MM.1S (cell line): Measurements from ENCODE around the gene HCAR3.

Experiments
- DNase-seq: peaks from one replicate; pipeline ENCODE4 v3.0.0-alpha.2; 2015
- H2AFZ ChIP-seq: fragments of 300-600 bp; sonication (generic); 2 replicates; pipeline ENCODE4 v1.6.0; 2016; ENCODE audit warnings: antibody characterized with exemption, low read length
- H3F3A ChIP-seq: fragments of 300-600 bp; sonication (generic); 2 replicates; pipeline ENCODE4 v1.6.1; 2016; ENCODE audit warnings: mild to moderate bottlenecking, antibody characterized with exemption, low read length, moderate library complexity, mixed read lengths; ENCODE audit not compliant: insufficient read depth
- H3K27ac ChIP-seq: fragments of 300-600 bp; sonication (generic); 2 replicates; pipeline ENCODE4 v1.5.1; 2016; ENCODE audit warnings: mild to moderate bottlenecking, low read length
- H3K27me3 ChIP-seq: fragments of 300-600 bp; sonication (generic); replicated peaks from 2 replicates; pipeline ENCODE4 v1.6.0; 2016; ENCODE audit warnings: low read length; ENCODE audit not compliant: insufficient read depth
- H3K36me3 ChIP-seq: fragments of 300-600 bp; sonication (generic); replicated peaks from 2 replicates; pipeline ENCODE4 v1.6.1; 2016; ENCODE audit warnings: mild to moderate bottlenecking, low read length, mixed read lengths; ENCODE audit not compliant: insufficient read depth
- H3K4me1 ChIP-seq: fragments of 300-600 bp; sonication (generic); 2 replicates; pipeline ENCODE4 v1.6.1; 2016; ENCODE audit warnings: low read length, mixed read lengths
- H3K4me2 ChIP-seq: fragments of 300-600 bp; sonication (generic); 2 replicates; pipeline ENCODE4 v1.6.0; 2016; ENCODE audit warnings: low read depth, low read length
- H3K4me3 ChIP-seq: fragments of 300-600 bp; sonication (generic); 2 replicates; pipeline ENCODE4 v1.5.1; 2016; ENCODE audit warnings: low read length, mixed read lengths
- H3K79me2 ChIP-seq: fragments of 300-600 bp; sonication (generic); 2 replicates; pipeline ENCODE4 v1.6.1; 2016; ENCODE audit warnings: mixed run types, low read length, mixed read lengths
- H3K9ac ChIP-seq: fragments of 300-600 bp; sonication (generic); 2 replicates; pipeline ENCODE4 v1.6.1; 2016; ENCODE audit warnings: low read length, mixed read lengths
- H3K9me2 ChIP-seq: fragments of 300-600 bp; sonication (generic); replicated peaks from 2 replicates; pipeline ENCODE4 v1.6.1; 2016; ENCODE audit warnings: mild to moderate bottlenecking, low read length, mixed read lengths; ENCODE audit not compliant: insufficient read depth
- H3K9me3 ChIP-seq: fragments of 300-600 bp; sonication (generic); replicated peaks from 2 replicates; pipeline ENCODE4 v1.6.1; 2016; ENCODE audit warnings: mild to moderate bottlenecking, low read length, mixed read lengths; ENCODE audit not compliant: insufficient read depth
- H4K20me1 ChIP-seq: fragments of 300-600 bp; sonication (generic); 2 replicates; pipeline ENCODE4 v1.6.1; 2016; ENCODE audit warnings: mild to moderate bottlenecking, low read length, moderate library complexity, mixed read lengths; ENCODE audit not compliant: insufficient read depth
- CTCF ChIP-seq: fragments of 300-600 bp; sonication (generic); IDR thresholded peaks from 2 replicates; pipeline ENCODE4 v1.5.1; 2016; ENCODE audit warnings: antibody characterized with exemption, low read length, mixed read lengths
- EZH2 ChIP-seq: fragments of 300-600 bp; sonication (generic); optimal IDR thresholded peaks from 2 replicates; pipeline ENCODE3; 2017; ENCODE audit warnings: low read depth, mild to moderate bottlenecking, antibody characterized with exemption, low read length, mixed read lengths
- EZH2phosphoT487 ChIP-seq: fragments of 300-600 bp; sonication (generic); IDR thresholded peaks from 2 replicates; pipeline ENCODE4 v1.6.1; 2018; ENCODE audit warnings: antibody characterized with exemption, low read length

Gene HCAR3

GRCh38 chr12:122669397-122670070 is 47.1 kb downstream of the HCAR3 start:
- no peak overlapping the region for H3K9ac ChIP-seq
- H3K27ac ChIP-seq: no peak overlapping the region
- no peaks in the 10 kb centered on the region for H3K9me2 ChIP-seq
- no peaks in the 10 kb centered on the region for H3K4me1 ChIP-seq
- no peaks in the 10 kb centered on the region for H3K27me3 ChIP-seq
- H3K4me3 ChIP-seq: no peak overlapping the region
- H3K4me2 ChIP-seq: no peak overlapping the region
- no peaks in the 10 kb centered on the region for H3K79me2 ChIP-seq
- H4K20me1 ChIP-seq: no peaks in the 10 kb centered on the region
- no peaks in the 10 kb centered on the region for H3K9me3 ChIP-seq
- no peak overlapping the region for H2AFZ ChIP-seq
- H3K36me3 ChIP-seq: no peaks in the 10 kb centered on the region
- no peak for DNase-seq
- H3F3A ChIP-seq: no peaks in the 10 kb centered on the region
- TF ChIP-seq EZH2 (no peak), EZH2phosphoT487 (no peak), CTCF (no peak)

- no peaks in the 10 kb centered on the region for H3K4me1 ChIP-seq
- no peaks in the 10 kb centered on the region for H3K79me2 ChIP-seq
- no peak overlapping the region for H3K27ac ChIP-seq
- H3K9me2 ChIP-seq: no peaks in the 10 kb centered on the region
- no peak for DNase-seq
- H3K27me3 ChIP-seq: no peaks in the 10 kb centered on the region
- no peak overlapping the region for H3K4me2 ChIP-seq
- no peak for TF ChIP-seq EZH2phosphoT487
- TF ChIP-seq CTCF: no peak
- no peak for TF ChIP-seq EZH2
- no peaks in the 10 kb centered on the region for H4K20me1 ChIP-seq
- no peak overlapping the region for H3K9ac ChIP-seq
- H3F3A ChIP-seq: no peaks in the 10 kb centered on the region
- H3K36me3 ChIP-seq: no peaks in the 10 kb centered on the region
- no peak overlapping the region for H2AFZ ChIP-seq
- H3K4me3 ChIP-seq: no peak overlapping the region
- H3K9me3 ChIP-seq: no peaks in the 10 kb centered on the region
Measured at GRCh38 chr12:122668268-122668667, 48.3 kb downstream of the HCAR3 start.

- H4K20me1 ChIP-seq: no peaks in the 10 kb centered on the region
- H3K36me3 ChIP-seq: no peaks in the 10 kb centered on the region
- H3K27ac ChIP-seq: no peak overlapping the region
- H3K4me2 ChIP-seq: no peak overlapping the region
- no peaks in the 10 kb centered on the region for H3K79me2 ChIP-seq
- H3K27me3 ChIP-seq: no peaks in the 10 kb centered on the region
- no peak overlapping the region for H3K9ac ChIP-seq
- TF ChIP-seq EZH2: no peak
- TF ChIP-seq EZH2phosphoT487: no peak
- TF ChIP-seq CTCF: no peak
- H3K9me2 ChIP-seq: no peaks in the 10 kb centered on the region
- DNase-seq: no peak
- H3K4me3 ChIP-seq: no peak overlapping the region
- H2AFZ ChIP-seq: no peak overlapping the region
- no peaks in the 10 kb centered on the region for H3K4me1 ChIP-seq
- no peaks in the 10 kb centered on the region for H3F3A ChIP-seq
- H3K9me3 ChIP-seq: no peaks in the 10 kb centered on the region
Measured at GRCh38 chr12:122665759-122666158, 50.9 kb downstream of the HCAR3 start.
